Subcutaneous adipose tissue (tissue), 4 donors: ENCODE measurements around the gene ESPN. TPM values are rescaled to one million over a fixed set of nuclear protein-coding genes. Genes with fewer than 3 reads are reported as not detected.

ENCODE experiments used
- small RNA-seq: library from RNA; depleted of rRNA; stranded (forward); fragments of <200 nt; gene quantifications from one replicate; pipeline ENCODE3, GENCODE V24; 2016
- total RNA-seq, 4 donors: library from RNA; depleted of rRNA; stranded (reverse); fragments of >200 nt; gene quantifications; one replicate each; pipeline ENCODE4 v1.1.0, GENCODE V29; 2016
- TF ChIP-seq, protein P1 (sequence below): fragments of 450-650 bp; IDR thresholded peaks from one replicate; pipeline ENCODE4 v1.5.1; 2016; ENCODE audit warnings: low read depth, mild to moderate bottlenecking, control low read depth, antibody characterized with exemption, moderate library complexity

Gene ESPN
- total RNA-seq, 4 donors from 2014 or later, result 0.22 to 1.4 TPM; not detected in 2

GRCh38 chr1:6509220-6509918, 84.8 kb downstream of the ESPN start:
- TF ChIP-seq, protein P1, sequence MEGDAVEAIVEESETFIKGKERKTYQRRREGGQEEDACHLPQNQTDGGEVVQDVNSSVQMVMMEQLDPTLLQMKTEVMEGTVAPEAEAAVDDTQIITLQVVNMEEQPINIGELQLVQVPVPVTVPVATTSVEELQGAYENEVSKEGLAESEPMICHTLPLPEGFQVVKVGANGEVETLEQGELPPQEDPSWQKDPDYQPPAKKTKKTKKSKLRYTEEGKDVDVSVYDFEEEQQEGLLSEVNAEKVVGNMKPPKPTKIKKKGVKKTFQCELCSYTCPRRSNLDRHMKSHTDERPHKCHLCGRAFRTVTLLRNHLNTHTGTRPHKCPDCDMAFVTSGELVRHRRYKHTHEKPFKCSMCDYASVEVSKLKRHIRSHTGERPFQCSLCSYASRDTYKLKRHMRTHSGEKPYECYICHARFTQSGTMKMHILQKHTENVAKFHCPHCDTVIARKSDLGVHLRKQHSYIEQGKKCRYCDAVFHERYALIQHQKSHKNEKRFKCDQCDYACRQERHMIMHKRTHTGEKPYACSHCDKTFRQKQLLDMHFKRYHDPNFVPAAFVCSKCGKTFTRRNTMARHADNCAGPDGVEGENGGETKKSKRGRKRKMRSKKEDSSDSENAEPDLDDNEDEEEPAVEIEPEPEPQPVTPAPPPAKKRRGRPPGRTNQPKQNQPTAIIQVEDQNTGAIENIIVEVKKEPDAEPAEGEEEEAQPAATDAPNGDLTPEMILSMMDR, result no peak

DNA sequence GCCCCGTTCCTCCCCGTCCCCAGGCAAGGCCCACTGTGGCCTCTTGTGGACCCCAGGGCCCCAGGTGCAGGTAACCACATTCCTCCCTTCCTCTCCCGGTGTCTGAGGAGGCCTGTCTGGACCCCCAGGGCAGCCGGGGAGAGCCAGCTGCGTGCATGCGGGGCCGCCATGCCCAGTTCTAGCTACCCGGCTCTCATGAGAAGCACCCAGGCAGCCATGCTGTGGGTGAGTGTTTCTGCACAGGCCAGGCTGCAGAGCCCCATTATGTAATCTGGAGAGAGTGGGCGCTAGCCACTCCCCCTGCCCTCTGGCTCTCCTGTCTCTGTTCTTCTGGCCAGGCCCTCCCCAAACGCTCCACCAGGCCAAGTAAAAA, 85.3 kb downstream of the ESPN start:
- TF ChIP-seq, protein P1, result no peak

DNA sequence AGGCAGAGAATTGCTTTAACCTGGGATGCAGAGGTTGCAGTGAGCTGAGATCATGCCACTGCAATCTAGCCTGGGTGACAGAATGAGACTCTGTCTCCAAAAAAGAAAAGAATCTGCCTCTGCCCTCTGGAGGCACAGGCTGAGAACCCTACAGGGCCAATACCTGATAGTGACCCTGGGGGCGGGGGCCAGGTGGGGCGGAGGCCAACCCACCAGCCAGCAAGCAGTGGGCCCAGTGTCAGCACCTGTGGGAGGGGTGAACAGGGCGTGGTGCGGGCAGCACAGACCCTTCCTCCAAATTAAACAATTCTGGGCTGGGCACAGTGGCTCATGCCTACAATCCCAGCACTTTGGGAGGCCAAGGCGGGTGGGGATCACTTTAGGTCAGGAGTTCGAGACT, 85.9 kb downstream of the ESPN start:
- TF ChIP-seq, protein P1, result no peak

Small RNAs within 50 kb of the gene (small RNA-seq; reads per million reads assigned to genes)
- gene MIR4252, result not detected

Other genes with a start within 250 kb of the ESPN start
- gene CHD5, start 244.5 kb upstream of the ESPN start, total RNA-seq, result under 1 TPM in 3 of 4 donors, not detected in 1; 0.19 to 0.49 (median 0.22) TPM
- gene RPL22, start 225.2 kb upstream of the ESPN start, total RNA-seq, result 100 to 1,000 TPM; 149 to 243 (median 178) TPM
- 1 to 10 TPM; 3.6 to 8.4 (median 5.9) TPM for gene RNF207, start 218.7 kb upstream of the ESPN start, total RNA-seq
- 10 to 100 TPM; 48.1 to 72.7 (median 59.5) TPM for gene ICMT, start 188.8 kb upstream of the ESPN start, total RNA-seq
- not detected for gene HES3, start 180.6 kb upstream of the ESPN start, total RNA-seq
- 10 to 100 TPM in 3 of 4 donors, 1 to 10 TPM in 1; 8.2 to 37.9 (median 16.0) TPM for gene GPR153, start 163.7 kb upstream of the ESPN start, total RNA-seq
- 10 to 100 TPM in 2 of 4 donors, 1 to 10 TPM in 2; 7.5 to 14.3 (median 9.8) TPM for gene ACOT7, start 31.0 kb upstream of the ESPN start, total RNA-seq
- gene HES2, start 4.9 kb upstream of the ESPN start, total RNA-seq, result under 1 TPM in 3 of 4 donors, not detected in 1; under 0.01 to 0.19 (median 0.17) TPM
- gene TNFRSF25, start 41.4 kb downstream of the ESPN start, total RNA-seq, result 10 to 100 TPM in 1 of 4 donors, 1 to 10 TPM in 3; 2.1 to 11.5 (median 5.7) TPM
- 10 to 100 TPM in 1 of 4 donors, 1 to 10 TPM in 3; 2.4 to 15.4 (median 3.6) TPM for gene PLEKHG5, start 66.9 kb downstream of the ESPN start, total RNA-seq
- 10 to 100 TPM; 14.3 to 24.3 (median 15.3) TPM for gene NOL9, start 129.7 kb downstream of the ESPN start, total RNA-seq
- gene TAS1R1, start 130.5 kb downstream of the ESPN start, total RNA-seq, result not detected
- 10 to 100 TPM in 3 of 4 donors, 1 to 10 TPM in 1; 7.5 to 31.1 (median 20.0) TPM for gene ZBTB48, start 155.2 kb downstream of the ESPN start, total RNA-seq
- 100 to 1,000 TPM in 1 of 4 donors, 10 to 100 TPM in 3; 21.2 to 123 (median 47.2) TPM for gene KLHL21, start 178.1 kb downstream of the ESPN start, total RNA-seq
- 10 to 100 TPM in 3 of 4 donors, 1 to 10 TPM in 1; 9.0 to 19.6 (median 17.1) TPM for gene PHF13, start 189.0 kb downstream of the ESPN start, total RNA-seq
- 10 to 100 TPM; 21.1 to 51.7 (median 33.7) TPM for gene THAP3, start 200.1 kb downstream of the ESPN start, total RNA-seq